GM19328 (cell line): ENCODE data around the gene ENAH.
"Not testable (repeated sequence)": the region's sequence is repeated elsewhere in the genome, so short reads cannot be mapped to it uniquely, and the experiment has no call there.

Source experiments
- ATAC-seq: cut with Tn5 transposase; IDR thresholded peaks from one replicate; pipeline ENCODE4 v1.9.1; 2021; ENCODE audit warnings: mild to moderate bottlenecking, moderate library complexity; ENCODE audit not compliant: unreplicated experiment

The ENAH gene

GRCh38 chr1:225534135-225534534 is 118.8 kb downstream of the ENAH start:
- no peak for ATAC-seq

GRCh38 chr1:225533238-225533637 is 119.7 kb downstream of the ENAH start:
- no peak for ATAC-seq

- ATAC-seq = no peak
These were observed 120.5 kb downstream of the ENAH start for GRCh38 chr1:225532240-225532944.

- ATAC-seq = no peak
These were observed 123.2 kb downstream of the ENAH start for GRCh38 chr1:225529726-225530125.

- no peak for ATAC-seq
These were observed 125.3 kb downstream of the ENAH start for GRCh38 chr1:225527575-225527974.

- no peak for ATAC-seq
These were observed 126.0 kb downstream of the ENAH start for GRCh38 chr1:225526878-225527277.

GRCh38 chr1:225525377-225525776 is 127.5 kb downstream of the ENAH start:
- no peak for ATAC-seq

- ATAC-seq = no peak
These were observed 128.4 kb downstream of the ENAH start for GRCh38 chr1:225524570-225524969.

- no peak for ATAC-seq
These were observed 129.5 kb downstream of the ENAH start for GRCh38 chr1:225523263-225523950.

GRCh38 chr1:225522588-225523262 is 130.2 kb downstream of the ENAH start:
- no peak for ATAC-seq

- no peak for ATAC-seq
These were observed 132.2 kb downstream of the ENAH start for GRCh38 chr1:225520587-225521227.

- ATAC-seq = no peak
These were observed 133.6 kb downstream of the ENAH start for GRCh38 chr1:225519166-225519863.

- ATAC-seq = no peak
These were observed 135.2 kb downstream of the ENAH start for GRCh38 chr1:225517697-225518096.

GRCh38 chr1:225517221-225517620 is 135.7 kb downstream of the ENAH start:
- no peak for ATAC-seq

- no peak for ATAC-seq
These were observed 138.2 kb downstream of the ENAH start for GRCh38 chr1:225514671-225515081.

GRCh38 chr1:225513576-225513975 is 139.3 kb downstream of the ENAH start:
- not testable (repeated sequence) for ATAC-seq

- no peak for ATAC-seq
These were observed 141.0 kb downstream of the ENAH start for GRCh38 chr1:225511828-225512381.

- ATAC-seq = not testable (repeated sequence)
These were observed 142.2 kb downstream of the ENAH start for GRCh38 chr1:225510740-225511139.

- no peak for ATAC-seq
These were observed 143.2 kb downstream of the ENAH start for GRCh38 chr1:225509770-225510169.

- ATAC-seq = no peak
These were observed 143.6 kb downstream of the ENAH start for GRCh38 chr1:225509376-225509707.
